ENCODE results near the gene CAMSAP2.

DNA sequence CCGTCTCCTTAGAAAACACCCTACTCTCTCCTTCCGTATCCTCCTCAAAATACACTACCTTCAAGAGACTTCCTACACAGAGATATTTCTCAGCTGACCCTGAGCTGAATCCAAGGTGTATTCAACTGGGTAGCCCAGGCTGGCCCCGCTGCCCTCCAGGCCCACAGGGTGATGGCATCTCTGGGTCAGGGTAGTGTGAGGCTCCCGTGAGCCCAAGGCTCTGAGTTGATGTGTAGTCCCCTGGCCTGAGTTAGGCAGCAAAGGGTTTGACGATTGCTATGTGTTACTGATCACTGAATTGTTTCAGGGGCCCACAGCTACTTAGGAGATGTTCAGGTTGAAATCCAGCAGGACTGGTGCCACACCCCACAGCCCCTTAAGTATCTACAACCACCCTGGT lies 162.7 kb downstream of the CAMSAP2 start:
- TF ChIP-seq, protein P1, sequence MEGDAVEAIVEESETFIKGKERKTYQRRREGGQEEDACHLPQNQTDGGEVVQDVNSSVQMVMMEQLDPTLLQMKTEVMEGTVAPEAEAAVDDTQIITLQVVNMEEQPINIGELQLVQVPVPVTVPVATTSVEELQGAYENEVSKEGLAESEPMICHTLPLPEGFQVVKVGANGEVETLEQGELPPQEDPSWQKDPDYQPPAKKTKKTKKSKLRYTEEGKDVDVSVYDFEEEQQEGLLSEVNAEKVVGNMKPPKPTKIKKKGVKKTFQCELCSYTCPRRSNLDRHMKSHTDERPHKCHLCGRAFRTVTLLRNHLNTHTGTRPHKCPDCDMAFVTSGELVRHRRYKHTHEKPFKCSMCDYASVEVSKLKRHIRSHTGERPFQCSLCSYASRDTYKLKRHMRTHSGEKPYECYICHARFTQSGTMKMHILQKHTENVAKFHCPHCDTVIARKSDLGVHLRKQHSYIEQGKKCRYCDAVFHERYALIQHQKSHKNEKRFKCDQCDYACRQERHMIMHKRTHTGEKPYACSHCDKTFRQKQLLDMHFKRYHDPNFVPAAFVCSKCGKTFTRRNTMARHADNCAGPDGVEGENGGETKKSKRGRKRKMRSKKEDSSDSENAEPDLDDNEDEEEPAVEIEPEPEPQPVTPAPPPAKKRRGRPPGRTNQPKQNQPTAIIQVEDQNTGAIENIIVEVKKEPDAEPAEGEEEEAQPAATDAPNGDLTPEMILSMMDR (conservative IDR thresholded peaks at IDR 0.05), result no peak
- TF ChIP-seq EZH2 (IDR thresholded peaks at IDR 0.05; ENCODE audit: low read depth), result no peak
